HG03103 (cell line): ENCODE measurements around the gene TMPRSS9.

Experiments used
- ATAC-seq: cut with Tn5 transposase; IDR thresholded peaks from one replicate; pipeline ENCODE4 v1.9.1; 2021; ENCODE audit warnings: low read depth; ENCODE audit not compliant: unreplicated experiment

The TMPRSS9 gene

DNA sequence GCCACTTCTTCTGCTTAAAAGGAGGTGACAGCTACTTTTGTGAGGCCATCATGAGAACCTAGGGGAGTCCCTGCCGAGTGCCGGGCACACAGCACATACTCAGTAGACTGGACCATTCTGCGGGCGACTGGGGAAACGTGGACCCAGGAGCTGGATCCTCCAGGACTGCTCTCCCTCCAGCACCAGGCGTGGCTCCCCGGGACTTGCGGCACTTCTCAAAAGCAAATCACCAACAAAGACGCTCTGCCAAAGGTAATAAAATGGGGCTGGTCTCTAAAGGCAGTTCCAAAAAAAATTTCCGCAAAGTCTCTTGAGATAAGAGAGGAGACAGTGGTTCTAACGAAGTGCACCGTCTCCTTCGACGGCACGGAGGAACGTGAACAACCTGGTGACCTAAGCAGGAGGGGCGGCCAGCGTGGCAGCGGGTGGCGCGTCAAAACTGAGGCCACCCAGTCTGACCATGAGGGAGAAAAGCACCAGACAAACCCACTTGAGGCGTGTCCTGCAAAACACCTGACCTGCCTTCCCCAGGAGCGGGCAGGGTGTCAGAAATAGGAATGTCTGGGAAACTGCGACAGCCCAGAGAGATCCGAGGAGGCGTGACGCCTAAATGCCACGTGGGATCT lies 1.4 kb upstream of the TMPRSS9 start:
- ATAC-seq = no peak

- ATAC-seq = no peak
Observed at GRCh38 chr19:2360833-2361232, 768 bp downstream of the TMPRSS9 start.

GRCh38 chr19:2361246-2362045 lies 1.4 kb downstream of the TMPRSS9 start:
- ATAC-seq = no peak

DNA sequence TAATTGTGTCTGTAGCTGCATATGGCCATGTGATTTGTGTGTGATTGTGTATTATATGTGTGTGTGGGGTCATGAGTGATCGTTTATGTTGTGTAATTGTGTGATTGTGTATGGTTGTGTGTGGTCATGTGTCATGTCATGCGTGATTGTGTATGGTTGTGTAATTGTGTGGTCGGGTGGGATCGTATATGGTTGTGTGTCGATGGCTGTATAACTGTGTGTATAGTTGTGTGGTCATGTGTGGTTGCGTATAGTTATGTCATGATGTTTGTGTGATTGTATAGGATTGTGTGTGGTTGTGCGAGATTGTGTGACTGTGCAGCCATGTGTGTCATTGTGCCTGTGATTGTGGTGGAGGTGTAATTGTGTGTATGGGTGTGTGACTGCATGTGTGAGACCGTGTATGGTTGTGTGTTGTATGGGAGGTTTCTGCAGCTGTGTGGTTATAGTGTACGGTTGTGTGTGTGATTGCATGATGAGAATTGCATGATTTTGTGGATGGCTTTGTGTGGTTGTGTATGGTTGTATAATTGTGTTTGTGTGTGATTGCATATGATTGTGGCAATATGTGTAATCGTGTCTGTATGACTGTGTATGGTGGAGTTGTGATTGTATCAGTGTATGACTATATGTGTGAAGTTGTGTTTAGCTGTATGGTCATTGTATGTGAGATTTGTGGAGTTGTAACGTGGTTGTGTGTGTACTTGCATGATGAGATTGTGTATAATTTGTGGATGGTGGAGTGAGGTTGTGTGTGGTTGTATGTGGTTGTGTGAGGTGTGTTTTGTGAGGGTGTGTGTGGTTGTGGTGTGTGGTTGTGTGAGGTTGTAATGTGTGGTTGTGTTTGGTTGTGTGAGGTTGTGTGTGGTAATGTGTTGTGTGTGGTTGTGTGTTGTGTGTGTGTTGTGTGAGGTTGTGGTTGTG lies 2.2 kb downstream of the TMPRSS9 start:
- ATAC-seq = no peak

DNA sequence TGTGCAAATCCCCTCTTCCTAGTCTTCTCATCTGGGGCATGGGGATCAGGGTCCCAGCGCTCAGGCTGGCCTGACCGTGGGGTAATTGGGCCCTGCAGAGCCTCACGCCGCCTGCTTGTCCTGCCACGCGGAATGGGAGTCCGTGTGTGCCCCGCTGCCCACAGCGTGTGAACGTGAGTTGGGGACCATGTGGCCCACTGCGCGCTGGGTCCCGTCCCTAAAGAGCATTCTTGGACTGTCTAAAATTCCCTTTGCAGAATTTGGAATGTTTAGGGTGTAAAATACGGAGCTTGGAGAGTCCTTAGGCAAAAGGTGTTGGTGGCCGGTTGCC lies 2.9 kb downstream of the TMPRSS9 start:
- no peak for ATAC-seq

DNA sequence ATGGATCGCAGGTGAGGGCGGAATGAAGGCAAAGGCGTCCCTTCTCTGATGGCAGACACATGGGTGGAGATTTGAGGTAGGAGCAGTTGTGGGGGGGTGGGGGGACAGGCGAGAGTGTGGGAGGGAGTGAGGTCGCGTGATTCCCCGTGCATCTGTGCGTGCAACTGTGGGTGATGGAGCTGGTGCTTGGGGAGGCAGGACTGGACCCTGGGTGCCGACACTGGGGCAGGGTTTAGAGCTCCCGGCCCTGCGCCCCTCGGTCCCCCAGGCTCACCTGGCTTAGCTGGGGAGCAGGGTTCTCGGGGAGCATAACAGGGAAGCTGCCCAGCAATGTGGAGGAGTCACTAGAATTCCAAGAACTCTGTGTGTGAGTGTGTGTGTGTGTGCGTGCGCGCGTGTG lies 3.4 kb downstream of the TMPRSS9 start:
- ATAC-seq = no peak

DNA sequence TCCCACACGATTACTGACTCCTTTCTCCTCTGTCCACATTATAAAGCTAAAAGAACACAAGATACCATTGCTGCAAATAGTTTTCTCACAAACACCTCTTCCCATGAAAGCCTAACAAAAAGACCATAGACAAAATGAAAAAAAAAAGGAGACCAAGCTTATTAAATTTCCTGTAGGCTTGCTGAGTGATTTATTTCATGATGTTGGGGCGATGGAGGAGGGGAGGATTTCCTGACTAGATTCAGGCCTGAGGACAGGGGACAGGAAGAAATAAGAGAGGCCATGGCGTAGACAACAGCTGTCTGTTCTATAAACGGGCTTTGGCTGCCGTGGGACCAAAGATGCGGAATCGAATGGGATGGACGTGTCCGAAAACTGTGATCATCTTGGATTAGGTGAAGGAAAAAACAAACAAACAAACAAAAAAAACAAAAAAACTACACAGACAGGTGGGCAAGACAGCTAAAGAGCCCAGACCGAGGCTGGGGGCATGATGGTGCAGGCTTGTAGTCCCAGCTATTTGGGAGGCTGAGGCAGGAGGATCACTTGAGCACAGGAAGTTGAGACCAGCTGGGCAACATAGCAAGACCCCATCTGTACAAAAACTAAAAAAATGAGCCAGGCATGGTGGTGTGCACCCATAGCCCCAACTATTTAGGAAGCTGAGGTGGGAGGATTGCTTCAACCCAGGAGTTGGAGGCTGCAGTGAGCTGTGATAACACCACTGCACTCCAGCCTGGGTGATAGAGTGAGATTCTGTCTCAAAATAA lies 5.3 kb downstream of the TMPRSS9 start:
- ATAC-seq = no peak

GRCh38 chr19:2371656-2372055 lies 11.6 kb downstream of the TMPRSS9 start:
- ATAC-seq = no peak

DNA sequence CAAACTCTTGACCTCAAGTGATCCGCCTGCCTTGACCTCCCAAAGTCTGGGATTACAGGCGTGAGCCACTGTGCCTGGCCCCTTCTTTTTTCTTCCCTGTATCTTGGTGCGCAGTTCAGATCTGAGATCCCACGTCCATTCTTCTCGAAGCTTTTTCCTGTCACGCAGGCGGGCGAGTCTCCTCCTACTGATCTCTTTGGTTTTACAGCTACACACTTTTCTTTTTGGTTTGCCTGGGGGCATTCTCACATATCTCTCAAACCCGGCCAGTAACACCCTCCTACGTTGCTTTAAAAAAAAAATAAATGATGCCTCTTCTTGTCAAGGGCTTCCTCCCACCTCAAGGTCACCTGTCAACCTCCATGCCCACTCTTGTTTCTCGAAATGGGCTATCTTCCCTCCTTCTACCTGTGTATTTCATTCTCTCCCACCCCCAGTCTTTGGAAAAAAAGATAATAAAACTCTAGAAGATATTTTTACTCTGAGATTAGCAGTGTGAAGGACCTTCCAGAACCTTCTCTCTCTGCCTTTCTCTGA lies 12.1 kb downstream of the TMPRSS9 start:
- ATAC-seq = no peak

DNA sequence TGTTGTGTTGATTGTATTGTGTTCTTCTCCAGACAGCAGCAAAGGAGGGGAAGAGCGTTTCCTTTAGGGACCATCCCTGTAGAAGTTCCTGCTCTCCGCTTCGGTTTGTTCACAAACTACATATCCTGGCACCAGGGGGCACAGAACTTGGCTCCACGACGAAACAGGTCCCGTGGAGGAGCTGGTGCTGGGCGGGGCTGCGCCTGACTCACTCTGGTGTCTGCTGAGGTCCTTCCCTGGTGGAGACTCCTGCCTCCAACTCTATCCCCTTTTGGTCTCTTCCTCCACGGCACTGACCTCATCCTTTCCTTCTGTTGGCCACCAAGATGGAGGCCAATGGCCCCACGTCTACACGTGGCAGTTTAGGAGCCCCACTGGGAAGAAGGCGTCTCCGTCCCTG lies 14.7 kb downstream of the TMPRSS9 start:
- no peak for ATAC-seq

DNA sequence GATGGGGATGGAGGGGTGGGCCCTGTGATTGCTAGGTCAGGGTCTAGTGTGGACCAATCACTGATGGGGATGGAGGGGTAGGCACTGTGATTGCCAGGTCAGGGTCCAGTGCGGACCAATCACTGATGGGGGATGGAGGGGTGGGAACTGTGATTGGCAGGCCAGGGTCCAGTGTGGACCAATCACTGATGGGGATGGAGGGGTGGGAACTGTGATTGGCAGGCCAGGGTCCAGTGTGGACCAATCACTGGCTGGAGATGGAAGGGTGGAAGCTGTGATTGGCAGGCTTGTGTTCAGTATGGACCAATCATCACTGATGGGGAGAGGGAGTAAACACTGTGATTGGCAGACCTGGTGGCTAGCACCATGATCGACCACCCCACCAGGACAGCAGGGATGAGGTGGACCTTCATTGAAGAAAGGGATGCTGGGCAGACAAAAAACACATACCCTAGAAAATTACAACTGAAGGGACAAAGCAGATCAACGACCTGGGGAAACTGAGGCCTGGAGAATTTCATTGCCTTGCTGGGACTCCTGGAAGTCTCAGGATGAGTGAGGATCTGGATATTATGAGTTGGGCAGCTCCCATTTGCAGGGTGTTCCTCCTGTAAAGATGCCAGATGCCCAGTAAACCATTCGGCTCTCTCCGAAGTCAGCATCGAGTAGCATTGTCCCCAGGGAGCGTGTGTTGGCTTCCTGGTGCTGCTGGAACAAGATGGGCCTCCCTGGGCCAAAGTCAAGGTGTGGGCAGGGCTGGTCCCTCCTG lies 15.5 kb downstream of the TMPRSS9 start:
- no peak for ATAC-seq

DNA sequence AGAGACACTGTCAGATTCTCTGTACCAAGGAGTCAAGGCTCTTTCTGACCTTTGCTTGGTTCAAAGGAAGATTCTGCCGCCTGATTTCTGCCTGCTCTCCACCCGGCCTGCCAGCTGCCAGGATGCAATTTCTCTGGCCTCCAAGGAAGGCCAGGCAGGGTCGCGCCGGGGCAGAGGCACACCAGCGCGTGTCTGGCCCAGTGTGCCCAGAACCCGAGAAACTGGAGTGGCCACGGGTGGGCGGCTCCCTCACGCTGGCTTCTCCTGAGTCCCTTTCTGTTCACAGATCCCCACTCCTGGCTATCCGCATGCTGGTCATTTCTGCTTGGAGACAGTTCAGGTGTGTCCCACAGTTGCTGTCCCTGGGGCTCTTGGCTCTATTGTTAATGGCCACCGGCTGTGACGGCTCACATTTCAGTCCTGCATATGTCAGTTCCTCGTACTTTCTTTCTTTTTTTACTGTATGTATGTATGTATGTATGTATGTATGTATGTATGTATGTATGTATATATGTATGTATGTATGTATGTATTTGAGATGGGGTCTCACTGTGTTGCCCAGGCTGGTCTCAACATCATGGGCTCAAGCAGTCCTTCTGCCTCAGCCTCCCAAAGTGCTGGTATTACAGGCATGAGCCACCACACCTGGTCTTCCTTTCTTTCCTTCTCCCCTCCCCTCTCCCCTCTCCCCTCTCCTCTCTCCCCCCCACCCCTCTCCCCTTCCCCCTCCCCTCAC lies 16.9 kb downstream of the TMPRSS9 start:
- no peak for ATAC-seq

- ATAC-seq = no peak
Observed at GRCh38 chr19:2380567-2380966, 20.5 kb downstream of the TMPRSS9 start.

DNA sequence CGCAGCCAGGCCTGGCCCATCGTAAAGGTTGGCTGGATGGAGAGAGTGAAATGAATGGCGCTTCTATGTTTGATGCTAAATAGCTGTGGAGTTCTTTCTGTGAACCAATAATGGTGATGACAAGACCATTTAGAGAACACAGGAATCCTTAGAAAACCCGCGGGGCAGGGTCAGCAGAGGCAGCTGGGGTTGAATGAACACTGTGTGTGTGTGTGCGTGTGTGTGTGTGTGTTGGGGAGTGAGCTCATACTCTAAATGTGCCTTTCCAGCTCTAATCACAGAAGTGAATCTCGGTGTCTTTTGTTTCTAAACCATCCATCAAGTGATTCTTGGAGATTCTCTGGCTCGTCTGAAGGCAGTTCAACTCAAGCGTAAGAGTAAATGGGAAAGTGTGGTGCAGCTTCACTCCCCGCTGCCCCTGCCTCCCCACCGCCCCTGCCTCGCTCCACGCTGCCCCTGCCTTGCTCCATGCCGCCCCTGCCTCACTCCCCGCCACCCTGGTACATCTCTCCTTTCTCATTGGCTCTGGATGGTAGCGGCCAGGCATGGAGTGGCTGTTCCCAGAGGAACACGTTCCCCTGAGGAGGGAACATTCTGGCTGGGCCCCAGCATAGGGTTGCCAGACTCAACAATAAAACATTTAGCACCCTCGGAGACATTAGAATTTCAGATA lies 21.2 kb downstream of the TMPRSS9 start:
- no peak for ATAC-seq

- ATAC-seq = no peak
Observed at GRCh38 chr19:2382530-2383222, 22.6 kb downstream of the TMPRSS9 start.

DNA sequence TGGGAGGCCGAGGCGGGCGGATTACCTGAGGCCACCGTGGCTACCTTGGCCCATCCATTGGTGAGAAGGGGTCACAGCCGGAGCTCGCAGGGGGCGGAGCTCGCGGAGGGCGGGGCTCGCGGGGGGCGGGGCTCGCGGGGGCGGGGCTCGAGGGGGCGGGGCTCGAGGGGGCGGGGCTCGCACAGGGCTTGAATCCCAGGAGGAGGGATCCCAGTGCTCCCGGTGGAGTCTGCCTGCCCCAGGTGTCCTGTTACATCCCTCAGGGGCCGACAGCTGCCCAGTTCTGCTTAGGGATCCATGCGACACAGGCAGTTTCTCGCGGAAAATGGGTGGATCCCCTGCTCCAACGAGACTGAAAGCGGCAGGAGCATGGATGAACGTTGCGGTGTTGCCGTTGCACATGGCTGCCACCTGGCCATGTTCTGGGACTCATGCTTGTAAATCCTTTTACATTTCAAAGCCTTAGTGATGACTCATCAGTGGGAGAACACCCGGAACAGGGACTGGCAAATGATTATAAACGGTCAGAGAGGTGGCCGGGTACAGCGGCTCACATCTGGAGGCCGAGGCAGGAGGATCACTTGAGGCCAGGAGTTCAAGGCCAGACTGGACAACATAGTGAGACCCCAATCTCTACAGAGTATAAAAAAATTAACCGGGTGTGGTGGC lies 25.1 kb downstream of the TMPRSS9 start:
- ATAC-seq = no peak
